Measurements from ENCODE around the gene USF2. TPM values are rescaled to one million over a fixed set of nuclear protein-coding genes. Genes with fewer than 3 reads are reported as not detected.

The USF2 gene
- polyA plus RNA-seq, 3 donors: 2.7 to 248 (median 5.0) TPM

- H3K27ac ChIP-seq (ENCODE audit: low read depth in 1 of 2, low read length in 2 of 2): no peak overlapping the region
- H2AFZ ChIP-seq (ENCODE audit: insufficient read depth, low read depth, low read length, poor library complexity, severe bottlenecking): no peak overlapping the region
- Mint-ChIP-seq H3K4me3 (no peak overlapping the region), H3K9me3 (no peaks in the 10 kb centered on the region), H3K27ac (peak overlapping the region in 1 of 7 donors; percentile 66), H3K27me3 (ENCODE audit: low read depth in 3 of 3) (peaks cover 0 to 8% (median 8%) of the 10 kb centered on the region in 3 donors), H3K4me1 (peaks cover 21% of the 10 kb centered on the region), H3K36me3 (no peaks in the 10 kb centered on the region)
- H4K20me1 ChIP-seq (ENCODE audit: insufficient read depth, low read length): no peaks in the 10 kb centered on the region
- no peaks in the 10 kb centered on the region for H3K36me3 ChIP-seq (replicated peaks in 1 of 2; ENCODE audit: control insufficient read depth in 1 of 2, insufficient read depth in 2 of 2, low read length in 2 of 2)
- 98% methylated on average over 8 of the region's 10 CpGs for WGBS (ENCODE audit: insufficient coverage)
- no peaks in the 10 kb centered on the region for H3K9me3 ChIP-seq (replicated peaks in 1 of 2; ENCODE audit: control insufficient read depth in 1 of 2, insufficient read depth in 1 of 2, low read length in 2 of 2)
- H3K27me3 ChIP-seq (ENCODE audit: control insufficient read depth in 2 of 2, insufficient read depth in 2 of 2, low read length in 2 of 2): peaks cover 0 to 6% of the 10 kb centered on the region in 2 donors
- TF ChIP-seq CTCF (IDR thresholded peaks at IDR 0.05): no peak
- no peak overlapping the region for H3K9ac ChIP-seq (ENCODE audit: insufficient read depth, low read length, poor library complexity, severe bottlenecking)
- no peaks in the 10 kb centered on the region for H3K79me2 ChIP-seq (ENCODE audit: insufficient read depth, low read length)
- H3K4me3 ChIP-seq (replicated peaks in 1 of 3; ENCODE audit: low read depth in 2 of 3, low read length in 3 of 3): no peak overlapping the region
- DNase-seq: no peak
- H3K4me2 ChIP-seq (replicated peaks; ENCODE audit: extremely low read depth, low read length, poor library complexity, severe bottlenecking): no peak overlapping the region
- intact Hi-C loops (cut with micrococcal nuclease): loop anchor here in 1 of 2 donors (10.0 kb wide), 1 partner anchor 55 kb away; the partner anchor contains the start of gene FFAR3
- peaks cover 12 to 14% of the 10 kb centered on the region in 2 donors for H3K4me1 ChIP-seq (ENCODE audit: control insufficient read depth in 1 of 2, insufficient read depth in 2 of 2, low read length in 2 of 2)
Observed at GRCh38 chr19:35300339-35300649, 31.5 kb downstream of the USF2 start.

- no peak for TF ChIP-seq CTCF (IDR thresholded peaks at IDR 0.05)
- no peak for DNase-seq
- Mint-ChIP-seq H3K27me3 (ENCODE audit: low read depth in 3 of 3) (peaks cover 0 to 4% (median 0%) of the 10 kb centered on the region in 3 donors), H3K4me3 (no peak overlapping the region), H3K36me3 (no peaks in the 10 kb centered on the region), H3K9me3 (peaks cover 0 to 2% (median 0%) of the 10 kb centered on the region in 7 donors), H3K27ac (peak overlapping the region in 1 of 7 donors; percentile 7), H3K4me1 (peaks cover 26% of the 10 kb centered on the region)
- H3K36me3 ChIP-seq (replicated peaks in 1 of 2; ENCODE audit: control insufficient read depth in 1 of 2, insufficient read depth in 2 of 2, low read length in 2 of 2): no peaks in the 10 kb centered on the region
- 100% methylated on average over 2 of the region's 2 CpGs for WGBS (ENCODE audit: insufficient coverage)
- H3K4me1 ChIP-seq (ENCODE audit: control insufficient read depth in 1 of 2, insufficient read depth in 2 of 2, low read length in 2 of 2): peaks cover 18 to 21% of the 10 kb centered on the region in 2 donors
- intact Hi-C loops (cut with micrococcal nuclease): loop anchor here in 1 of 2 donors (10.0 kb wide), 1 partner anchor 53 kb away; the partner anchor contains the start of gene FFAR3
- no peak overlapping the region for H3K27ac ChIP-seq (ENCODE audit: low read depth in 1 of 2, low read length in 2 of 2)
- no peaks in the 10 kb centered on the region for H3K9me3 ChIP-seq (replicated peaks in 1 of 2; ENCODE audit: control insufficient read depth in 1 of 2, insufficient read depth in 1 of 2, low read length in 2 of 2)
- no peaks in the 10 kb centered on the region for H3K27me3 ChIP-seq (ENCODE audit: control insufficient read depth in 2 of 2, insufficient read depth in 2 of 2, low read length in 2 of 2)
- H4K20me1 ChIP-seq (ENCODE audit: insufficient read depth, low read length): no peaks in the 10 kb centered on the region
- H2AFZ ChIP-seq (ENCODE audit: insufficient read depth, low read depth, low read length, poor library complexity, severe bottlenecking): no peak overlapping the region
- no peak overlapping the region for H3K4me2 ChIP-seq (replicated peaks; ENCODE audit: extremely low read depth, low read length, poor library complexity, severe bottlenecking)
- no peak overlapping the region for H3K9ac ChIP-seq (ENCODE audit: insufficient read depth, low read length, poor library complexity, severe bottlenecking)
- no peaks in the 10 kb centered on the region for H3K79me2 ChIP-seq (ENCODE audit: insufficient read depth, low read length)
- H3K4me3 ChIP-seq (replicated peaks in 1 of 3; ENCODE audit: low read depth in 2 of 3, low read length in 3 of 3): no peak overlapping the region
Observed at GRCh38 chr19:35301961-35302360, 33.2 kb downstream of the USF2 start.
